NB4 (cell line): Measurements from ENCODE around the gene SH3GL3.

Experiments
- DNase-seq: peaks from one replicate; pipeline ENCODE4 v3.0.0; 2010; ENCODE audit warnings: low read depth
- H3K4me3 ChIP-seq: one replicate; pipeline ENCODE4 v1.5.1; 2011; ENCODE audit warnings: mild to moderate bottlenecking, low read depth, low read length, moderate library complexity
- CTCF ChIP-seq: IDR thresholded peaks from one replicate; pipeline ENCODE4 v1.5.1; 2012; ENCODE audit warnings: low read depth, low read length
- MAX ChIP-seq: IDR thresholded peaks from 2 replicates; pipeline ENCODE4 v1.6.1; 2011; ENCODE audit warnings: low read depth, low read length
- MYC ChIP-seq: IDR thresholded peaks from 2 replicates; pipeline ENCODE4 v1.6.1; 2011; ENCODE audit warnings: low read depth, low read length
- POLR2A ChIP-seq: IDR thresholded peaks from 2 replicates; pipeline ENCODE4 v1.6.1; 2011; ENCODE audit warnings: mild to moderate bottlenecking; ENCODE audit not compliant: insufficient read length; ENCODE audit errors: extremely low read depth

Gene SH3GL3

GRCh38 chr15:83569341-83569740, 122.2 kb downstream of the SH3GL3 start:
- no peak for TF ChIP-seq MYC
- TF ChIP-seq POLR2A = no peak
- TF ChIP-seq MAX = no peak
- TF ChIP-seq CTCF = no peak
- no peak overlapping the region for H3K4me3 ChIP-seq
- DNase-seq = no peak

DNA sequence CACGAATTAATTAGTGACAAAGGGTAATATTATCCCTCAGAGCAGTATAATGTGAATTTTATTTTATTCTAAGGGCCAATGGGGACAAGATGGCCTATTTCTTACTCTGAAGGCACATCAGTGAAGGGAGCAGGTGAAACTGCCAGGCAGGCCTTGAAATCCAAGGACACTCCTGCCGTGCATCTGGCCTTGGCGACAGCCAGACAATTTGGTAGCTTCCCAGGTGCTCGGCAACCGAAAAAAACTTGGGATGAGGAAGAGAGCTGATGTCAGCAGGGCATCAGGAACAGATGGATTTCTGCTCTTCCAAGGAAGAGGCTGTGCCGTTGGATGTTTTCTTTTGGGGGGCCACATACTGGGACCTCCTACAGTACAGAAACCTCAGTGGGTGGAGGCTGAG, 123.6 kb downstream of the SH3GL3 start:
- no peak for TF ChIP-seq POLR2A
- no peak for TF ChIP-seq CTCF
- no peak for TF ChIP-seq MAX
- TF ChIP-seq MYC = no peak
- DNase-seq = no peak
- H3K4me3 ChIP-seq = no peak overlapping the region

DNA sequence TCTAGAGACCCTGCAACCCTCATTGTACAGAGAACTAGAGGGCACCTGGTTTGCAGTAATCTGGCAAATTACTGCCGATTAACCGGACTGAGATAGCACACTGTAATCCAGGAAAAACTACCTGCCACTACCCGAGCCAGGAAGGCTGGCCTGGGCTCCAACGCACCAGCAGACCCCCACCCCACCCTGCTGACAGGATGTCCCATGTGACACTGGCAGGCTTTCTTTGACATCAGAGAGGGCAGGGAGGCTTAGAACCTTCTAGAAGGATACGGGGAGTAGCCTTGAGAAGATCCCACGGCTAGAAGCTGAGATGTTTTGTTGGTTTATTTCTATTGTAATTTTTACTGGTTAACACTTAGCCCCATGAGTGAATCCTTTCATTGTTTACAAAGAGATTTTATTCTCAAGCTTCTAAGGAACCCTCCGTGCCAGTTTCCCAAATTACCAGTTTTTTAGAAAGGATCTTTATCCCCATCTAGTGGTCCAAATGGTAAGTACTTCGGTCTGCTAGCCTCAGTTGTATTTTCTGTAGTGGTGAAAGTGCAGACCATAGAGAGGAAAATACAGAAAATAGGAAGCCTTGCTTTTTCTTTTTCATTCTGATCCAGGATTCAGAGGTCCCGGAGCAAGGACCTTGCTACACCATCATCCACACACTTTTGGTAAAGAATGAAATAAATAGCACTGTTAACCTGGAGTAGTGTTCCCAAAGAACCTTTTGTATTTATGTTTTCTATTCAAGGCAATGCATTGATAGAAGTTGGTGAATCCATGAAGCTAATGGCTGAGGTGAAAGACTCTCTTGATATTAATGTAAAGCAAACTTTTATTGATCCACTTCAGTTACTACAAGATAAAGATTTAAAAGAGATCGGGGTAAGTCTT, 124.9 kb downstream of the SH3GL3 start:
- TF ChIP-seq MYC (no peak), CTCF (peak; percentile 57)
- DNase-seq = peak; percentile 39
- no peak overlapping the region for H3K4me3 ChIP-seq

DNA sequence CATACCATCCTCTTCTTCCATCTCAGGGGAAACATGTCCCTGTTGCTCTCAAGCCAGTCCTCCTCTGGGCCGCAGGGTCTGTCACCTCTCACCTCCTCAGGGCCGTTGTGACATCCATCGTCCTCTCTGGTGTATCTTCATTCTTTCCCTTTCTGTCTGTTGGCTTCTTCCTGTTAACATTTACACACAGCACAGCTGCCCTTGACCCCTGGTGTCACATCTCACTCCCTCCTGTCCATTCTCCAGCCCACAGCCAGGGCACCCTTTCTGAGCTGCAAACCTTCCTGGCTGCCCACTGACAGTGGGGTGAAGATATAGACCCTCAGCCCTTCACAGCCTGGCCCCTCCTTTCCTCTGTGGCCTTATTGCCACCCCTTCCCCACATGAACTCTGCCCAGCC, 127.2 kb downstream of the SH3GL3 start:
- H3K4me3 ChIP-seq = no peak overlapping the region
- no peak for DNase-seq
- TF ChIP-seq MAX (no peak), POLR2A (no peak), CTCF (no peak), MYC (no peak)

DNA sequence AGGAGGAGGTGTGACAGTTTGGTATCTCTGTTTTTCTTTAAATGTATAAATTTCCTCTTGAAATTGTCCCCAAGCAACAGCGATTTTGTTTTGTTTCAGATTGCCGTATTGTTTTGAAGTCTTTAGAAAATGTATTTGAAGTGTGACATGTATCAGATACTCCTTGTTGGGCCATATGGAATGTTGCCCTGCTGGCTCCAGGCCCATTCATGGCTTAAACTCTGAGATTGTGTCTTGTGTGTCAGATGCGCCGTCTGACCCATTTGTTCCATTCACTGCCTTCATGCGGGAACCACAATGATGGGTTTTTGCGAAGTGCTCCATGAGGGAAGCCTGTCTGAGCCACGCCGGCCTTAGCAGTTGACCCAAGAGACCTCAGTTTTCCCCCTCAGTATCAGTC, 131.6 kb downstream of the SH3GL3 start:
- DNase-seq = no peak
- TF ChIP-seq MYC (no peak), CTCF (no peak), MAX (no peak), POLR2A (no peak)
- no peak overlapping the region for H3K4me3 ChIP-seq

DNA sequence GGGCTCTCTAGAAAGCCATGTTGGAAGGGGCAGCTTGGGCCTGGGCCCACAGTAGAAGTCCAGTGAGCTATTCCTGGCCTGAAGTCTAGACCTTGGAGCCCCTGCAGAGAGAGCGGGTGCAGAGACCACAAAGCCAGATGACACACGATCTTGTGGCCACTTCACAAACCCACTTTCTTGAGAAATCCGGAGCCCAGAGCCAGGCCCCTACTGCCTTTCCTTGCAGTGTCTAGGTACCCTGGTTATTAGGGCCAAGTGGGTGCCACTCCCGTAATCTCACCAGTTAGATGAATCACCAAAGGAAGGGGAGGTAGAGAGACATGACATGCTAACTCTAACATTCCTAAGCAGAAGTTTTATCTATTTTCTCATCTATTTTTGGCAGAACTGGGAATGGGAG, 134.2 kb downstream of the SH3GL3 start:
- DNase-seq = peak; percentile 39
- no peak overlapping the region for H3K4me3 ChIP-seq
- TF ChIP-seq CTCF (no peak), MAX (no peak), POLR2A (no peak), MYC (no peak)
